HG03571 (cell line): ENCODE data around the gene PGM2.
A peak's percentile ranks its signal among the peaks of the same experiment; 100 is the strongest.
"Not testable (repeated sequence)": the region's sequence is repeated elsewhere in the genome, so short reads cannot be mapped to it uniquely, and the experiment has no call there.

Experiments
- ATAC-seq: cut with Tn5 transposase; IDR thresholded peaks from one replicate; pipeline ENCODE4 v1.9.1; 2021; ENCODE audit not compliant: unreplicated experiment

The PGM2 gene

GRCh38 chr4:37816719-37817118 lies 9.8 kb upstream of the PGM2 start:
- ATAC-seq = no peak

GRCh38 chr4:37818752-37819151 lies 7.7 kb upstream of the PGM2 start:
- no peak for ATAC-seq

DNA sequence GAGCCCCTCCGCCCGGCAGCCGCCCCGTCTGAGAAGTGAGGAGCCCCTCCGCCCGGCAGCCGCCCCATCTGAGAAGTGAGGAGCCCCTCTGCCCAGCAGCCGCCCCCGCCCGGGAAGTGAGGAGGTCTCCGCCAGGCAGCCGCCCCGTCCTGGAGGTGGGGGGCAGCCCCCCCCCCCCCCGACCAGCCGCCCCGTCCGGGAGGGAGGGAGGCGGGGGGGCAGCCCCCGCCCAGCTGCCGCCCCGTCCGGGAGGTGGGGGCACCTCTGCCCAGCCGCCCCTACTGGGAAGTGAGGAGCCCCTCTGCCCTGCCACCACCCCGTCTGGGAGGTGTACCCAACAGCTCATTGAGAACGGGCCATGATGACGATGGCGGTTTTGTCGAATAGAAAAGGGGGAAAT lies 6.0 kb upstream of the PGM2 start:
- not testable (repeated sequence) for ATAC-seq

DNA sequence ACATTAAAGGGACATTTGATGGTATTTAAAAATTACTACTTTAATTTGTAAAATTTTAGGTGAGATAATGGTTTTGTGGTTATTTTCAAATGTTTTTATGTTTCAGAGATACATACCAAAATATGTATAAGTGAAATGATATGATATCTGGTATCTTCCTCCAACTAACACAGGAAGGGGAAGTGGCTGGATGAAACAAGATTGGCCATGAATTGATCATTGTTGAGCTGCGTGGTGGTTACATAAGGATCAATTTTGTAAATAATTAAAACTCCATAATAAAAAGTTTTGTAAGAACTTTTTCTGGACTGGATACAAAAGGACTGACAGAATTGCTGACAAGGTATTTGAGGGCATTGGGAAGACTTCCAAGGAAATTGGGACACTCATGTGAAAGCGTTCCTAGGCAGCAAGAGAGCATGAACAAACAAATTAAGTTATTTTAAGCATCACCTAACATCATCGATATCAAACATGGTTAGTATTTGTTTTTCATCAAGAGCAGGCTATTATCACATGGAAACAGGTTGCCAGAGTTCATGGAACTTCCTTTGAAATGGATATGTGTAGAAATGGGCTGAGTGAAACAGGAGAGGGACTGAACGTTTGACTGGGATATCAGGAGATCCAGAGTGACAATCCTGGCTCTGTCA lies 4.4 kb upstream of the PGM2 start:
- ATAC-seq = no peak

DNA sequence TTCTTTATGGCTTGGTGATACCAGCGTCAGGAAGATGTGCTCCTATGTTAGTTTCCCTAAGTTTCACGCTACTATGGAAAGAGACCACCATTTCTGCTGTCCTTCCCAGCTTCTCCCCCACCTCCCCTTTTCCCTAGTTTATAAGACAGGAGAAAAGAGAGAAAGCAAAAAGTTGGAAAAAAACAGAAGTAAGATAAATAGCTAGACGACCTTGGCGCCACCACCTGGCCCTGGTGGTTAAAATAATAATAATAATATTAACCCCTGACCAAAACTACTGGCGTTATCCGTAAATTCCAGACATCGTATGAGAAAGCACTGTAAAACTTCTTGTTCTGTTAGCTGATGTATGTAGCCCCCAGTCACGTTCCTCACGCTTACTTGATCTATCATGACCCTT lies 985 bp upstream of the PGM2 start:
- not testable (repeated sequence) for ATAC-seq

- ATAC-seq = peak; percentile 9
Observed at GRCh38 chr4:37825968-37826294, 555 bp upstream of the PGM2 start.

DNA sequence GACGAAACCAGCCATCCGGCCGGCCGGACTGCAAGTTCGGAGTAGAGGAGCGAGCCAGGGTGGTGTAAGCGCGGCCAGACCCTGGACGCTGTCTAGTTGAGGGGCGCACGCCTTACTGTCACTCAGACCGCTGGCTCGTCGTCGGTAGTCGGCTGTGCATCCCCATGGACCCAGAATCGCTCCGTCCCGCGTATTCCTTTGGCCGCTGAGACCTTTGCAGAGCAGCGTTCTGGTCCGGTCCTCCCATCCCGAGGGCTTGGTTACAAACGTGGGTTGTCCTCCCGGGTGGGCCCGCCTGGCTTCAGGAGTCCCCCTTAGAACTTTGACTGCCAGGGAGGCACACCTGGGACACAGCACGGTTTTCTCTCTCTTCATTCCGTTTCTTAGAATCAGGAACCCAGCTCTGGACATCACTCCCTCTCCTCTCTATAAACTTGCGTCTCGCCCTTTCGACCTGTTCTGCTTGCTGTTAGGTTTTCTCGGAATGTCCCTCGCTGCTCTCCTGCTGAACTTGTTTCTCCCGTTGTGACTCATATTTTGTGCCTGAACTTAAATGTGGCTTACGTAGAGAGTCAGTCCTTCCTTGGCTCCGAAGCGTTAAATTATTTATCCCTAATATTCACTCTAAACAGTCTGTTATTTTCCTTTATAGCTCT lies 672 bp downstream of the PGM2 start:
- peak; percentile 39 for ATAC-seq

- ATAC-seq = no peak
Observed at GRCh38 chr4:37827802-37828321, 1.4 kb downstream of the PGM2 start.

- no peak for ATAC-seq
Observed at GRCh38 chr4:37828843-37829242, 2.4 kb downstream of the PGM2 start.

DNA sequence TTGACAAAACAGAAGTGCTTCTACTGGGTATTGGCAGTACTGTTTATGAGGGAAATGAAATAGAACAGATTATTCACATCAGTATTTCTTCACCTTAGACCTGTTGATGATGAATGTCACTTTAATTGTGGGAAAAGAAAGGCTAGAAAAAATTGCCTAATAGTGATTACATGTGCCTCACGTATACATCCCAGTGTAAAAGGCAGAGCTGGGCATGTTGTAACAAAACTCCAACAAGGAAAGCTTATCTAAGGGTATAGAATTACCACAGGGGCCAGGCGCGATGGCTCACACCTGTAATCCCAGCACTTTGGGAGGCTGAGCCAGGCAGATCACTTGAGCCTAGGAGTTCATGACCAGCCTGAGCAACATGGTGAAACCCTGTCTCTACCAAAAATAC lies 4.2 kb downstream of the PGM2 start:
- ATAC-seq = no peak

- no peak for ATAC-seq
Observed at GRCh38 chr4:37835031-37835430, 8.5 kb downstream of the PGM2 start.

- ATAC-seq = no peak
Observed at GRCh38 chr4:37835806-37836205, 9.3 kb downstream of the PGM2 start.

GRCh38 chr4:37836274-37836673 lies 9.8 kb downstream of the PGM2 start:
- no peak for ATAC-seq

DNA sequence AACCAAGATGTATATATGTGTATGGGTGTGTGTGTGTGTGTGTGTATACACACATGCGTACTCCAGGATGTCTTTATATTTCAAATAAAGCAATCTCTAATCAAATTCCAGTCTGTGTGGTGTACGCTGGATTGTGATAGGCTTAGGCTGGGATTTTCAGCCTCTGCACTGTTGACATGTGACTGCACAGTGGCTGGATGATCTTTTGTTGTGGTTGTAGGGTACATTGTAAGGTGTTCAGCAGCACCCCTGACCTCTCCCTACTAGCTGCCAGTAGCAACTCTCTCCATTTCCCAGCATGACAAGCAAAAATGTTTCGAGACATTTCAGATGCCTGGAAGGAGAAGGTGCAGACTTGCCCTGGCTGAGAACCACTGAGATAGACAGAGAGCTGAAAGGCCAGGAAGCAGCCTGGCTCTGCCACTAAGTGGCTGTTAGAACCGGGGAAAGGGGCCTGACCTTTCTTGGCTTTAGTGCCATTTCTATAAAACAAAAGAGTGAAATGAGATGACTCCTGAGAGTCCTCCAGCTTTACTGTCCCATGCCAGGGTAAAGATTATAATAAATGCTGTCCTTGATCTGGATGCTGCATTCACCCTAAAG lies 10.5 kb downstream of the PGM2 start:
- no peak for ATAC-seq

DNA sequence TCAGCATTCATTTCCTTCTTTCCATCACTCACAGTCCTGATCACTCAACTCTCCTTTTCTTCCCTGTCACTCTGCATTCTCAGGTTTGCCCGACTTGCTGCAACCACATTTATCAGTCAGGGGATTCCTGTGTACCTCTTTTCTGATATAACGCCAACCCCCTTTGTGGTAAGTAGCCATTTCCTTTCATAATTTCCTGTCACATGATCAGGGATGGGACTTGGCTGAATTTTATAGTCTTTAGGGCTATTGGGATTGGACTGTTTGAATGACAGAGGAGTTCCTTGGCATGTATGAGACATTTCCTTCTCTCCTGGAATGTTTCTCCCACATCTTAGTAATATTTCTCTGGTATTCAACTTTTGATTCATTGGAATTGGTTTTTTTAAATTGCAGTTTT lies 11.0 kb downstream of the PGM2 start:
- no peak for ATAC-seq

DNA sequence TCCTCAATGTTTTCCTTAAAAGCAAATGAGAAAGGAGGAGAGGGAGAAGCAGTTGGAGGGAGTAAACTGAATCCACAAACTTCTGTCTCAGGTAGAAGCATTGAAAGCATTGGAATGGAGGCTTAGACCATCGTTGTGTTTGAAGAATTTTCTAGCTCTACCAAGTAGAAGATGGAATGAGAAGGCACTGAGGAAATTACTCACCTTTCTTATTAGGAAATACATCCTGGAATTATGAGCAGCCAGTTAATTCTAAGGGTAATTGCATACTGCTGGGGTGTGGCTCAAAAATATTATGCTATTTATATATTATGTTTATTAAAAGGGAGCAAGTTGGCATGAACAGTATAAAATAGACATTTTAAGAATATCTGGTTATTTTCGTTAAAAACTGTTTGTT lies 12.9 kb downstream of the PGM2 start:
- no peak for ATAC-seq

- ATAC-seq = no peak
Observed at GRCh38 chr4:37844204-37844603, 17.7 kb downstream of the PGM2 start.

GRCh38 chr4:37845201-37845600 lies 18.7 kb downstream of the PGM2 start:
- ATAC-seq = no peak

DNA sequence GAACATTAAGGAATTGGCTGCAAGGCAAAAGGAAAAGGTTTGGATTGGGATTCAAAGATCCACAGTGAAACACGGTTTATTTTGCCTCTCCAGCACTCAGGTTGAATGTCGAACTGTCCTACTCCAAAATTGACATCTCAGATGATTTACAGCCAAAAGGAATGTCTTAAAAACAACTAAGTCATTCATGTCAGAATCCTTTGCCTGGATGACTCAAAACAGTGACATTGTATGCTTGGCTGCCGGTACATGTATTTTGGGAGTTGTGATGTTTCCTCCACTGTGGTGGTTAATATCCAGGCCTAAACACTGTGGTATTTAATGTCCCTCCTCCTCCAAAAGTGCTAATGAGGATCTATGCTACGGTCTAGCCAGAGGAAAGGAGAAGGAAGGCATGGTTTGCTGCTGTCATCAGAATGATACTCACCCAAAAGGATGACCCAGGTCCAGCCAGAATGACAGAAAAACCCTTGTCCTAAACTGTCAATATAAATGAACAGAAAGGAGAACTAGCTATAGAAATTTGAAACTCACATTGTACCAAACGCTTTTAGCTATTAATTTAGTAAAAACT lies 20.9 kb downstream of the PGM2 start:
- ATAC-seq = no peak

DNA sequence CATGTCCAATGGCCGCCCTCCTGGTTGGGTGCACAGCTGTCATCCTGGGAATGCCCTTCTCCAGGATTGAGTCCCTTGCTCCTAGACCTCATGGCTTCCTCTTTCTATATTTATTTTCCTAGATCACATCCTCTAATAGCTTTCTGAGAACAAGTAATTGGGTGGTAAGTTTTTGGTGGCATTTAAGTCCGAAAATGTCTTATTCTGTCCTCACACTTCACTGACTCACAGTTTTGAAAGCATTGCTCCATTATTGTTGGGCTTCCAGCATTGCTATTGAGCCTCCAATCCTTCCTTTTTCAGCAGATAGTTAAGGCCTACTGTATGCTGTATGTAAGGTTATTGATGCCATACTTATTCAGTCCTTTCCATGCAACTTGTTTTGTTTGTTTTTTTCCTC lies 25.9 kb downstream of the PGM2 start:
- no peak for ATAC-seq

DNA sequence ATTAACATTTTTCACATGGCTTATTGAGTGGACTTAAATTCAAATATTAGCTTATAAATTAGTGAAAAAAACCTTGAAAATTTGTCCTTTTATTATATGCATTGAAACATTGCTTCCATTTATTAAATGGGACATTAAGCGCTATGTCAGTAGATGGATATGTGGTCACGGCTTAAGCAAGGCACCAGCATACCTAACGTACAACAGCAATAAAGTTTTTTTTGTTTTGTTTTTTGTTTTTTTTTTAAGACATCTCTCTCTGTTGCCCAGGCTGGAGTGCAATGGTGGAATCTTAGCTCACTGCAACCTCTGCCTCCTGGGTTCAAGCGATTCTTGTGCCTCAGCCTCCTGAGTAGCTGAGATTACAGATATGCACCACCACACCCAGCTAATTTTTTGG lies 31.6 kb downstream of the PGM2 start:
- ATAC-seq = no peak

GRCh38 chr4:37858872-37859271 lies 32.4 kb downstream of the PGM2 start:
- ATAC-seq = no peak
